SIG-M5 (cell line): Measurements from ENCODE around the gene INSYN2B.
A peak's percentile ranks its signal among the peaks of the same experiment; 100 is the strongest.

Experiments
- DNase-seq: peaks from one replicate; lab custom pipeline; 2025; lab: John Stamatoyannopoulos, UW

Gene INSYN2B

GRCh38 chr5:169889572-169889971 lies 90.7 kb downstream of the INSYN2B start:
- no peak for DNase-seq

GRCh38 chr5:169886677-169887076 lies 93.6 kb downstream of the INSYN2B start:
- no peak for DNase-seq

- no peak for DNase-seq
Observed at GRCh38 chr5:169886033-169886432, 94.3 kb downstream of the INSYN2B start.

- DNase-seq = no peak
Observed at GRCh38 chr5:169881702-169882303, 98.5 kb downstream of the INSYN2B start.

GRCh38 chr5:169880785-169881184 lies 99.5 kb downstream of the INSYN2B start:
- DNase-seq = no peak

- DNase-seq = no peak
Observed at GRCh38 chr5:169880012-169880663, 100.2 kb downstream of the INSYN2B start.

GRCh38 chr5:169876386-169876785 lies 103.9 kb downstream of the INSYN2B start:
- no peak for DNase-seq

GRCh38 chr5:169875731-169876130 lies 104.6 kb downstream of the INSYN2B start:
- DNase-seq = no peak

GRCh38 chr5:169875091-169875728 lies 105.1 kb downstream of the INSYN2B start:
- DNase-seq = peak; percentile 14

- no peak for DNase-seq
Observed at GRCh38 chr5:169874621-169875020, 105.7 kb downstream of the INSYN2B start.

GRCh38 chr5:169873642-169874041 lies 106.7 kb downstream of the INSYN2B start:
- peak; percentile 49 for DNase-seq

- no peak for DNase-seq
Observed at GRCh38 chr5:169871826-169872490, 108.3 kb downstream of the INSYN2B start.

- DNase-seq = no peak
Observed at GRCh38 chr5:169870211-169870610, 110.1 kb downstream of the INSYN2B start.

GRCh38 chr5:169869066-169869465 lies 111.2 kb downstream of the INSYN2B start:
- no peak for DNase-seq

- DNase-seq = no peak
Observed at GRCh38 chr5:169867347-169867746, 112.9 kb downstream of the INSYN2B start.

GRCh38 chr5:169864483-169864882 lies 115.8 kb downstream of the INSYN2B start:
- no peak for DNase-seq

GRCh38 chr5:169862391-169862811 lies 117.9 kb downstream of the INSYN2B start:
- DNase-seq = no peak

GRCh38 chr5:169861934-169862333 lies 118.4 kb downstream of the INSYN2B start:
- no peak for DNase-seq

- DNase-seq = no peak
Observed at GRCh38 chr5:169861433-169861832, 118.9 kb downstream of the INSYN2B start.

- no peak for DNase-seq
Observed at GRCh38 chr5:169860585-169860984, 119.7 kb downstream of the INSYN2B start.

- no peak for DNase-seq
Observed at GRCh38 chr5:169856571-169856970, 123.7 kb downstream of the INSYN2B start.

GRCh38 chr5:169851321-169851850 lies 128.9 kb downstream of the INSYN2B start:
- DNase-seq = no peak

- no peak for DNase-seq
Observed at GRCh38 chr5:169850409-169850808, 129.9 kb downstream of the INSYN2B start.
